NCI-H2196 (cell line): Measurements from ENCODE around the gene RASSF3.
A peak's percentile ranks its signal among the peaks of the same experiment; 100 is the strongest.
"Not testable (repeated sequence)": the region's sequence is repeated elsewhere in the genome, so short reads cannot be mapped to it uniquely, and the experiment has no call there.

Source experiments
- DNase-seq: peaks from one replicate; lab custom pipeline; 2025; ENCODE audit not compliant: unreplicated experiment; lab: John Stamatoyannopoulos, UW

Gene RASSF3

GRCh38 chr12:64595863-64596793 is 14.2 kb upstream of the RASSF3 start:
- no peak for DNase-seq

- no peak for DNase-seq
These were observed 11.5 kb upstream of the RASSF3 start for GRCh38 chr12:64598831-64599230.

GRCh38 chr12:64600164-64600561 is 10.1 kb upstream of the RASSF3 start:
- peak; percentile 52 for DNase-seq

GRCh38 chr12:64603183-64603841 is 7.0 kb upstream of the RASSF3 start:
- no peak for DNase-seq

GRCh38 chr12:64608901-64609535 is 1.3 kb upstream of the RASSF3 start:
- peak; percentile 66 for DNase-seq

- peak; percentile 36 for DNase-seq
These were observed 688 bp upstream of the RASSF3 start for GRCh38 chr12:64609536-64610078.

- no peak for DNase-seq
These were observed 505 bp downstream of the RASSF3 start for GRCh38 chr12:64610660-64611340.

GRCh38 chr12:64611341-64612284 is 1.3 kb downstream of the RASSF3 start:
- no peak for DNase-seq

- no peak for DNase-seq
These were observed 2.5 kb downstream of the RASSF3 start for GRCh38 chr12:64612843-64613242.

GRCh38 chr12:64613775-64614398 is 3.6 kb downstream of the RASSF3 start:
- not testable (repeated sequence) for DNase-seq

- no peak for DNase-seq
These were observed 5.9 kb downstream of the RASSF3 start for GRCh38 chr12:64616201-64616600.

GRCh38 chr12:64618953-64619590 is 8.8 kb downstream of the RASSF3 start:
- no peak for DNase-seq

- DNase-seq = no peak
These were observed 11.1 kb downstream of the RASSF3 start for GRCh38 chr12:64621257-64621942.

- DNase-seq = no peak
These were observed 13.7 kb downstream of the RASSF3 start for GRCh38 chr12:64624035-64624434.

GRCh38 chr12:64625243-64626077 is 15.2 kb downstream of the RASSF3 start:
- DNase-seq = peak; percentile 24

GRCh38 chr12:64626588-64626987 is 16.3 kb downstream of the RASSF3 start:
- DNase-seq = not testable (repeated sequence)

- no peak for DNase-seq
These were observed 17.5 kb downstream of the RASSF3 start for GRCh38 chr12:64627771-64628170.
